Mesothelial cell of epicardium (in vitro differentiated cells): ENCODE measurements around the gene MCF2L2. TPM values are rescaled to one million over a fixed set of nuclear protein-coding genes. Genes with fewer than 3 reads are reported as not detected.

Experiments
- DNase-seq, 2 experiments: peaks; one replicate each; pipeline ENCODE4 v3.0.0; 2021; ENCODE audit warnings: low spot score in 2 of 2; ENCODE audit not compliant: unreplicated experiment in 2 of 2
- H3K27ac Mint-ChIP-seq: 2 replicates; pipeline ENCODE4 v1.8.0; 2021; ENCODE audit warnings: mixed read lengths
- H3K27me3 Mint-ChIP-seq: 2 replicates; pipeline ENCODE4 v1.8.0; 2021; ENCODE audit warnings: low read depth, mixed read lengths
- H3K36me3 Mint-ChIP-seq: 2 replicates; pipeline ENCODE4 v1.8.0; 2021; ENCODE audit warnings: mixed read lengths
- H3K4me1 Mint-ChIP-seq: 2 replicates; pipeline ENCODE4 v1.8.0; 2021; ENCODE audit warnings: mixed read lengths
- H3K4me3 Mint-ChIP-seq: 2 replicates; pipeline ENCODE4 v1.8.0; 2021; ENCODE audit warnings: mild to moderate bottlenecking, moderate library complexity, mixed read lengths
- H3K9me3 Mint-ChIP-seq: 2 replicates; pipeline ENCODE4 v1.8.0; 2021; ENCODE audit warnings: mixed read lengths
- CTCF ChIP-seq: fragments of 200-600 bp; sonication (generic); IDR thresholded peaks from one replicate; pipeline ENCODE4 v1.5.0; 2021; ENCODE audit warnings: antibody characterized with exemption; ENCODE audit not compliant: unreplicated experiment
- total RNA-seq: library from RNA; stranded (reverse); gene quantifications from 3 replicates; pipeline ENCODE4 v1.2.1, GENCODE V29; 2021

MCF2L2 gene
- total RNA-seq, 1 donor from 2014 or later = 3.4 TPM

- no peaks in the 10 kb centered on the region for H3K27me3 Mint-ChIP-seq
- TF ChIP-seq CTCF = no peak
- no peaks in the 10 kb centered on the region for H3K9me3 Mint-ChIP-seq
- peak overlapping the region; percentile 75 for H3K27ac Mint-ChIP-seq
- no peaks in the 10 kb centered on the region for H3K36me3 Mint-ChIP-seq
- no peak for DNase-seq
- H3K4me3 Mint-ChIP-seq = no peak overlapping the region
- H3K4me1 Mint-ChIP-seq = peaks cover 17% of the 10 kb centered on the region
Measured at GRCh38 chr3:183142199-183142598, 286.2 kb downstream of the MCF2L2 start.

- Mint-ChIP-seq H3K36me3 (peaks cover under 1% of the 10 kb centered on the region), H3K27ac (no peak overlapping the region), H3K4me3 (no peak overlapping the region), H3K9me3 (no peaks in the 10 kb centered on the region), H3K4me1 (peaks cover 3% of the 10 kb centered on the region), H3K27me3 (peaks cover 7% of the 10 kb centered on the region)
- no peak for TF ChIP-seq CTCF
- DNase-seq = no peak
Measured at GRCh38 chr3:183134844-183135243, 293.6 kb downstream of the MCF2L2 start.

- peaks cover 7% of the 10 kb centered on the region for H3K27me3 Mint-ChIP-seq
- H3K4me1 Mint-ChIP-seq = peaks cover 3% of the 10 kb centered on the region
- no peak overlapping the region for H3K4me3 Mint-ChIP-seq
- TF ChIP-seq CTCF = no peak
- H3K27ac Mint-ChIP-seq = no peak overlapping the region
- H3K36me3 Mint-ChIP-seq = peaks cover 8% of the 10 kb centered on the region
- H3K9me3 Mint-ChIP-seq = peaks cover 17% of the 10 kb centered on the region
- DNase-seq = no peak
Measured at GRCh38 chr3:183132409-183132808, 296.0 kb downstream of the MCF2L2 start.

- H3K27ac Mint-ChIP-seq = no peak overlapping the region
- H3K4me1 Mint-ChIP-seq = peaks cover 3% of the 10 kb centered on the region
- TF ChIP-seq CTCF = no peak
- H3K9me3 Mint-ChIP-seq = peaks cover 17% of the 10 kb centered on the region
- H3K27me3 Mint-ChIP-seq = peaks cover 7% of the 10 kb centered on the region
- no peak for DNase-seq
- peaks cover 8% of the 10 kb centered on the region for H3K36me3 Mint-ChIP-seq
- H3K4me3 Mint-ChIP-seq = no peak overlapping the region
Measured at GRCh38 chr3:183131735-183132134, 296.7 kb downstream of the MCF2L2 start.

GRCh38 chr3:183131186-183131725 lies 297.2 kb downstream of the MCF2L2 start:
- H3K4me1 Mint-ChIP-seq = peaks cover 3% of the 10 kb centered on the region
- H3K4me3 Mint-ChIP-seq = no peak overlapping the region
- peaks cover 7% of the 10 kb centered on the region for H3K27me3 Mint-ChIP-seq
- H3K36me3 Mint-ChIP-seq = peaks cover 8% of the 10 kb centered on the region
- peaks cover 17% of the 10 kb centered on the region for H3K9me3 Mint-ChIP-seq
- no peak for DNase-seq
- no peak for TF ChIP-seq CTCF
- no peak overlapping the region for H3K27ac Mint-ChIP-seq

GRCh38 chr3:183129243-183129642 lies 299.2 kb downstream of the MCF2L2 start:
- no peak for TF ChIP-seq CTCF
- no peak overlapping the region for H3K27ac Mint-ChIP-seq
- no peak for DNase-seq
- peaks cover 3% of the 10 kb centered on the region for H3K4me1 Mint-ChIP-seq
- peaks cover 17% of the 10 kb centered on the region for H3K9me3 Mint-ChIP-seq
- peaks cover 1% of the 10 kb centered on the region for H3K27me3 Mint-ChIP-seq
- H3K36me3 Mint-ChIP-seq = peaks cover 8% of the 10 kb centered on the region
- H3K4me3 Mint-ChIP-seq = no peak overlapping the region
